GM11168 (cell line): Measurements from ENCODE around the gene GAS2L1.
"Not testable (repeated sequence)": the region's sequence is repeated elsewhere in the genome, so short reads cannot be mapped to it uniquely, and the experiment has no call there.

ENCODE experiments used
- in situ Hi-C: fragments of 300-500 bp; cut with MboI; formaldehyde crosslinking; loops from one replicate; pipeline ENCODE4 v1.12.0; 2022; ENCODE audit warnings: low sequenced_read_pairs; ENCODE audit not compliant: unreplicated experiment

GAS2L1 gene

GRCh38 chr22:29339381-29340235 lies 33.2 kb downstream of the GAS2L1 start:
- in situ Hi-C loops: no loop called here

GRCh38 chr22:29340566-29340965 lies 34.1 kb downstream of the GAS2L1 start:
- in situ Hi-C loops: no loop called here

- in situ Hi-C loops: no loop called here
These were observed 34.8 kb downstream of the GAS2L1 start for GRCh38 chr22:29341056-29341848.

- in situ Hi-C loops: no loop called here
These were observed 35.3 kb downstream of the GAS2L1 start for GRCh38 chr22:29341849-29342127.

- in situ Hi-C loops: no loop called here
These were observed 35.7 kb downstream of the GAS2L1 start for GRCh38 chr22:29342177-29342576.

GRCh38 chr22:29342577-29343312 lies 36.3 kb downstream of the GAS2L1 start:
- in situ Hi-C loops: no loop called here

- in situ Hi-C loops: no loop called here
These were observed 36.9 kb downstream of the GAS2L1 start for GRCh38 chr22:29343313-29343805.

GRCh38 chr22:29344137-29344536 lies 37.7 kb downstream of the GAS2L1 start:
- in situ Hi-C loops: no loop called here

- in situ Hi-C loops: not testable (repeated sequence)
These were observed 38.4 kb downstream of the GAS2L1 start for GRCh38 chr22:29344889-29345288.

- in situ Hi-C loops: no loop called here
These were observed 39.5 kb downstream of the GAS2L1 start for GRCh38 chr22:29345932-29346331.

GRCh38 chr22:29346659-29347058 lies 40.2 kb downstream of the GAS2L1 start:
- in situ Hi-C loops: no loop called here

- in situ Hi-C loops: no loop called here
These were observed 41.6 kb downstream of the GAS2L1 start for GRCh38 chr22:29348041-29348440.

- in situ Hi-C loops: no loop called here
These were observed 42.5 kb downstream of the GAS2L1 start for GRCh38 chr22:29348956-29349355.

GRCh38 chr22:29351042-29351441 lies 44.6 kb downstream of the GAS2L1 start:
- in situ Hi-C loops: no loop called here

GRCh38 chr22:29351891-29352290 lies 45.4 kb downstream of the GAS2L1 start:
- in situ Hi-C loops: no loop called here

- in situ Hi-C loops: no loop called here
These were observed 46.3 kb downstream of the GAS2L1 start for GRCh38 chr22:29352778-29353177.

- in situ Hi-C loops: no loop called here
These were observed 46.8 kb downstream of the GAS2L1 start for GRCh38 chr22:29353286-29353685.

GRCh38 chr22:29353860-29354259 lies 47.4 kb downstream of the GAS2L1 start:
- in situ Hi-C loops: no loop called here

GRCh38 chr22:29357193-29357890 lies 50.9 kb downstream of the GAS2L1 start:
- in situ Hi-C loops: not testable (repeated sequence)

- in situ Hi-C loops: no loop called here
These were observed 53.0 kb downstream of the GAS2L1 start for GRCh38 chr22:29359469-29359868.
